Activated T-helper 1 cell treated with anti-CD3 and anti-CD28 coated beads, Interleukin-12 subunit alpha, Interleukin-12 subunit beta, Interleukin-2, Interleukin-4 antibody, amounts not matched to agents 30 ng/mL and 10 ng/mL and 1 ng/mL, durations not matched to agents 14 hours and 24 hours and 36 hours (primary cell): ENCODE data around the gene ZNF850. TPM values are rescaled to one million over a fixed set of nuclear protein-coding genes. Genes with fewer than 3 reads are reported as not detected.

Experiments used
- DNase-seq: peaks from one replicate; pipeline ENCODE4 v3.0.0; 2021; ENCODE audit warnings: low spot score
- H3K27ac Mint-ChIP-seq: one replicate; pipeline ENCODE4 v1.8.0; 2021; ENCODE audit warnings: mild to moderate bottlenecking, mixed read lengths
- H3K27me3 Mint-ChIP-seq: one replicate; pipeline ENCODE4 v1.8.0; 2022; ENCODE audit warnings: mild to moderate bottlenecking, moderate library complexity, mixed read lengths; ENCODE audit not compliant: insufficient read depth
- H3K36me3 Mint-ChIP-seq: one replicate; pipeline ENCODE4 v1.8.0; 2021; ENCODE audit warnings: low read depth, mixed read lengths
- H3K4me1 Mint-ChIP-seq: one replicate; pipeline ENCODE4 v1.8.0; 2021; ENCODE audit warnings: low read depth, mixed read lengths
- H3K4me3 Mint-ChIP-seq: one replicate; pipeline ENCODE4 v1.8.0; 2021; ENCODE audit warnings: mild to moderate bottlenecking, moderate library complexity, mixed read lengths
- H3K9me3 Mint-ChIP-seq: one replicate; pipeline ENCODE4 v1.8.0; 2021; ENCODE audit warnings: mixed read lengths
- intact Hi-C: fragments of 100-400 bp; cut with micrococcal nuclease; formaldehyde crosslinking; loops from one replicate; pipeline ENCODE4 v1.15.1; 2024
- total RNA-seq: library from RNA; stranded (reverse); gene quantifications from 2 replicates; pipeline ENCODE4 v1.2.3, GENCODE V29; 2022

Gene ZNF850
- total RNA-seq, 1 donor from 2014 or later, result 3.2 TPM

DNA sequence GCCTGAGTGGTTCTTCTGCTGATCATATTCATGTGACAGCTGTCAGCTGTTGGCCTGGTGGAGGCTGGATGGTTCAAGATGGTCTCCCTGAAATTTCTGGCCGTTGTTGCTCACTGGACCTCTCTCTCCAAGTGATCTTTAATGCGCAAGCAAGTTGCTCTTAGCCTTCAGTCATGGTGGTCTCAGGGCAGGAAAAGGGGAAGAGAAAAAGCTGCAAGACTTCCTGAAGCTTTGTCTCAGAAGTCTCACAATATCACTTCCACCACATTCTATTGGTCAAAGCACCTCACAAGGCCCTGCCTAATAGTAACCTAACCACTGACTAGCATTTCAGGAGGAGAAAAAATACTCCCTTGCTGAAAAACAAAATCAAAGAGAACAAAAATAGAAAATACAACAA lies 86.8 kb downstream of the ZNF850 start:
- Mint-ChIP-seq H3K4me3 (peak overlapping the region; percentile 95), H3K9me3 (peaks cover 43% of the 10 kb centered on the region), H3K36me3 (peaks cover 44% of the 10 kb centered on the region), H3K4me1 (peaks cover 24% of the 10 kb centered on the region), H3K27me3 (peaks cover 2% of the 10 kb centered on the region), H3K27ac (no peak overlapping the region)
- no peak for DNase-seq
- intact Hi-C loops, result loop anchor here (5.0 kb wide), 1 partner anchor 486 kb away; the partner anchor contains the start of gene ZNF585A

DNA sequence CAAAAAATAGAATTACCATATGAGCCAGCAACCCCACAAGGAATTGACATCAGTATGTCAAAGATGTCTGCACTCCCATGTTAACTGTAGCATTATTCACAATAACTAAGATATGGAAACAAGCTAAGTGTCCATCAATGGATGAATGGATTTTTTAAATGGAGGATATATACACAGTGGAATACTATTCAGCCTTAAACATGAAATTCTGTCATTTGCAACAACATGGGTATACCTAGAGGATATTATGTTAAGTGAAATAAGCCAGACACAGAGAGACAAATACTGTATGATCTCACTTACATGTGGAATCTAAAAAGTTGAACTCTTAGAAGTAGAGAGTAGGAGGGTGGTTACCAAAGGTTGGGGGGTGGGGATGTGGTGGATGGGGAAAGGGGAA lies 93.2 kb downstream of the ZNF850 start:
- Mint-ChIP-seq H3K4me1 (no peaks in the 10 kb centered on the region), H3K27me3 (no peaks in the 10 kb centered on the region), H3K4me3 (no peak overlapping the region), H3K9me3 (peaks cover 50% of the 10 kb centered on the region), H3K36me3 (peaks cover 32% of the 10 kb centered on the region), H3K27ac (no peak overlapping the region)
- intact Hi-C loops, result no loop called here
- DNase-seq, result no peak

DNA sequence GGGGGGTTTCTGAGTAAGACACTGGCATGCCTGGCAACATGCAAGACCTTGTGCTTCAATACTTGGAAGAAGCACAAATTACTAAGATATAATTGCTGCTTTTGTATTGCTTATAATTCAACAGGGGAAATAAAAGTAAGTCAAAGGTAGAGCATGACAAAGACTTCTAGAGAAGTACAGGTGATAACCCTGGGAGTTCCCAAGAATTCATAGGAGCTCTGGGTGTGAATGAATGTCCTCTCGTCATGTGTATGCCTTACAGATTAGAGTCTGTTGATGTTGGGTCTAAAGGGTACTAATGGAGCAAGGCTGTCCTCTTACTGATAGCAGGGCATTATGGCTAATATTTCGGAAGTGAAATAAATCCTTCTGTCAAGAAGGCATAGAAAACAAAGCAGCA lies 98.4 kb downstream of the ZNF850 start:
- peaks cover 55% of the 10 kb centered on the region for H3K9me3 Mint-ChIP-seq
- intact Hi-C loops, result no loop called here
- H3K27me3 Mint-ChIP-seq, result no peaks in the 10 kb centered on the region
- DNase-seq, result no peak
- H3K4me3 Mint-ChIP-seq, result no peak overlapping the region
- H3K36me3 Mint-ChIP-seq, result peaks cover 25% of the 10 kb centered on the region
- no peak overlapping the region for H3K27ac Mint-ChIP-seq
- no peaks in the 10 kb centered on the region for H3K4me1 Mint-ChIP-seq

DNA sequence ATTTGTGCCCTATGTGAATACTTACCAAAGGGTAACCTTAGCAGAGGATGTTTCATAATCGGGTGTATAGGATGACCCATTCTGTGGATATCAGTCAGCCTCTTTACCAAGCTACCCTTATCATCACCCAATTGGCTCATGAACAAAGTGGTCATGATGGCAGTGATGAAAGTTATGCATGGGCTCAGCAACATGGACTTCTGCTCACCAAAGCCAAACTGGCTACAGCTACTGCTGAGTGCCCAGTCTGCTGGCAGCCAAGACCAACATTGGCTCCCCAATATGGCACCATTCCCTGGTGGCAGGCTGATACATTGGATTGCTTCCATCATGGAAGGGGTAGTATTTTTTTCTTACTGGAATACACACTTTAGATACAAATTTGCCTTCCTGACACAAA lies 100.2 kb downstream of the ZNF850 start:
- intact Hi-C loops, result no loop called here
- no peaks in the 10 kb centered on the region for H3K27me3 Mint-ChIP-seq
- no peak overlapping the region for H3K27ac Mint-ChIP-seq
- peaks cover 20% of the 10 kb centered on the region for H3K36me3 Mint-ChIP-seq
- H3K4me3 Mint-ChIP-seq, result no peak overlapping the region
- peaks cover 52% of the 10 kb centered on the region for H3K9me3 Mint-ChIP-seq
- no peak for DNase-seq
- H3K4me1 Mint-ChIP-seq, result no peaks in the 10 kb centered on the region

DNA sequence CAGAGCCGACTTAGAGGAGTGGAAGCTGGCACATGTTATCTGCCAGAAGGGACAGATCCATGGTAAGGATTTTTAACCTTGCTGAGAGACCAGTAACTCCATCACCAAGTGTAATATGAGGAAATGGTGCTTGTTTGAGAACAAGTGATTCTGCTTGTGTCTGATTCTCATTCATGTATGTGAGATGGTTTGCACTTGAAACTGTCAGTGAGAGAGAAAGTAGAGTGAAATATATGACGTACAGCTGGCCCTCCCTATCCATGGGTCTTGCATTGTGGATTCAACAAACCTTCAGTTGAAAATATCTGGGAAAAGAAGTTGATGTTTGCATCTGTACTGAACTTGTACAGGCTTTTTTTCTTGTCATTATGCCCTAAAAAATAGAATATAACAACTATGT lies 104.0 kb downstream of the ZNF850 start:
- no peak for DNase-seq
- Mint-ChIP-seq H3K27ac (no peak overlapping the region), H3K36me3 (peaks cover 38% of the 10 kb centered on the region), H3K9me3 (peaks cover 63% of the 10 kb centered on the region), H3K4me1 (peaks cover 16% of the 10 kb centered on the region), H3K4me3 (peak overlapping the region; percentile 16), H3K27me3 (no peaks in the 10 kb centered on the region)
- intact Hi-C loops, result loop anchor here (5.0 kb wide), 3 partner anchors 249 to 541 kb away; partner anchors contain the start of genes ZNF420, ZNF568 and ZNF829

DNA sequence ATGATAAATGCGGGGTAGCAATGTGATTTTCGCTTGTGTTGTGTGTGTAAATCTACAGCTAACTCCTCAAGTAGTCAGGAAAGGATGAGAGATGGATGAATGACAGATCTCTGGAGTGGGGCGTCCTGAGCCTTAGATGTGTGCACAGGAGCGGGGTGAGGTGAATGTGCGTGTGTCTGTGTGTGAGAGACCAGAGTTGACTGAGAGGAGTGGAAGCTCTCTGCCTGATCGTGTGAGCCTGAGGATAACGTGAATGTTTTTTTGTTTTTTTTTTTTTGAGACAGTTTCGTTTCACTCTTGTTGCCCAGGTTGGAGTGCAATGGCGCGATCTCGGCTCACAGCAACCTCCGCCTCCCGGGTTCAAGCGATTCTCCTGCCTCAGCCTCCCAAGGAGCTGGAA lies 106.8 kb downstream of the ZNF850 start:
- peak overlapping the region; percentile 99 for H3K4me3 Mint-ChIP-seq
- no peak for DNase-seq
- intact Hi-C loops, result loop anchor here (1.0 to 5.0 kb wide), 11 partner anchors 21 to 1113 kb away; partner anchors contain the start of genes ZNF260, ZNF345, ZNF382 and ZNF420
- peak overlapping the region; percentile 26 for H3K27ac Mint-ChIP-seq
- no peaks in the 10 kb centered on the region for H3K27me3 Mint-ChIP-seq
- peaks cover 56% of the 10 kb centered on the region for H3K9me3 Mint-ChIP-seq
- peaks cover 42% of the 10 kb centered on the region for H3K36me3 Mint-ChIP-seq
- peaks cover 16% of the 10 kb centered on the region for H3K4me1 Mint-ChIP-seq

Other genes starting within 250 kb of the ZNF850 start
- gene ZNF260, start 244.5 kb downstream of the ZNF850 start, total RNA-seq, result 7.5 and 8.9 TPM in 2 replicates
- 20.3 and 20.7 TPM in 2 replicates for gene ZNF529, start 199.5 kb downstream of the ZNF850 start, total RNA-seq
- gene ZNF382, start 167.5 kb downstream of the ZNF850 start, total RNA-seq, result 10.2 and 10.8 TPM in 2 replicates
- gene ZNF461, start 106.0 kb downstream of the ZNF850 start, total RNA-seq, result 5.5 and 6.8 TPM in 2 replicates
- gene ZNF567, start 85.2 kb downstream of the ZNF850 start, total RNA-seq, result 5.8 and 8.5 TPM in 2 replicates
- gene ZNF790, start 65.6 kb upstream of the ZNF850 start, total RNA-seq, result 4.4 and 4.5 TPM in 2 replicates
- 3.7 and 4.4 TPM in 2 replicates for gene ZNF345, start 78.1 kb upstream of the ZNF850 start, total RNA-seq
- gene ZNF829, start 143.5 kb upstream of the ZNF850 start, total RNA-seq, result 5.3 and 5.4 TPM in 2 replicates
- 4.4 and 4.9 TPM in 2 replicates for gene ZNF568, start 143.5 kb upstream of the ZNF850 start, total RNA-seq